Common myeloid progenitor, CD34-positive (primary cell): ENCODE results near the gene EIF3B.
"Not testable (repeated sequence)": the region's sequence is repeated elsewhere in the genome, so short reads cannot be mapped to it uniquely, and the experiment has no call there.

Experiments used
- CTCF ChIA-PET: fragments of 350-600 bp; sonication (Branson Sonifier 250); formaldehyde crosslinking; loops from one replicate; lab custom pipeline; 2021; ENCODE audit warnings: antibody characterized with exemption; lab: Charles Lee
- POLR2A ChIA-PET: fragments of 350-600 bp; sonication (Branson Sonifier 250); formaldehyde crosslinking; loops from one replicate; lab custom pipeline; 2021; ENCODE audit warnings: antibody characterized with exemption; lab: Charles Lee
- DNase-seq, 3 donors: peaks; one replicate each; pipeline versions ENCODE4 v3.0.0 to v3.0.0-alpha.2; 2013
- H3K27ac ChIP-seq, 2 experiments: 1 replicate in 1 of 2; 2 replicates in 1 of 2; pipeline ENCODE4 v1.7.0; 2013; ENCODE audit warnings: inconsistent platforms in 2 of 2, low read length in 2 of 2, mild to moderate bottlenecking in 2 of 2, low read depth in 1 of 2, moderate library complexity in 1 of 2; ENCODE audit not compliant: severe bottlenecking in 2 of 2, insufficient read depth in 1 of 2, poor library complexity in 1 of 2
- H3K27me3 ChIP-seq, 5 experiments: replicated peaks in 2 of 5; 1 replicate in 3 of 5; 2 replicates in 2 of 5; pipeline versions ENCODE4 v1.6.1 to v1.7.0; 2013; ENCODE audit warnings: low read length in 4 of 5, mild to moderate bottlenecking in 2 of 5, moderate library complexity in 2 of 5, inconsistent platforms in 1 of 5; ENCODE audit not compliant: insufficient read depth in 5 of 5, control insufficient read depth in 4 of 5
- H3K36me3 ChIP-seq, 4 experiments: 1 replicate in 2 of 4; 2 replicates in 2 of 4; pipeline versions ENCODE4 v1.6.1 to v1.7.0; 2013; ENCODE audit warnings: low read length in 3 of 4, control low read depth in 1 of 4, mild to moderate bottlenecking in 1 of 4; ENCODE audit not compliant: control insufficient read depth in 4 of 4, insufficient read depth in 4 of 4
- H3K4me1 ChIP-seq, 4 experiments: 1 replicate in 3 of 4; 2 replicates in 1 of 4; pipeline versions ENCODE4 v1.6.1 to v1.7.1; 2013; ENCODE audit warnings: low read length in 3 of 4, mild to moderate bottlenecking in 3 of 4, control low read depth in 1 of 4, inconsistent platforms in 1 of 4, moderate library complexity in 1 of 4; ENCODE audit not compliant: control insufficient read depth in 4 of 4, insufficient read depth in 4 of 4; ENCODE audit errors: control extremely low read depth in 1 of 4
- H3K4me3 ChIP-seq, 7 experiments: 1 replicate in 4 of 7; 2 replicates in 3 of 7; pipeline versions ENCODE4 v1.5.1 to v1.7.0; 2013; ENCODE audit warnings: mild to moderate bottlenecking in 7 of 7, low read length in 6 of 7, moderate library complexity in 6 of 7, inconsistent platforms in 2 of 7, low read depth in 2 of 7, control low read depth in 1 of 7; ENCODE audit not compliant: insufficient read depth in 4 of 7, control insufficient read depth in 1 of 7; ENCODE audit errors: extremely low read depth in 1 of 7
- H3K9me3 ChIP-seq, 5 experiments: 1 replicate in 4 of 5; 2 replicates in 1 of 5; pipeline versions ENCODE4 v1.6.1 to v1.7.1; 2013; ENCODE audit warnings: low read length in 4 of 5, mild to moderate bottlenecking in 2 of 5, inconsistent platforms in 1 of 5, low read depth in 1 of 5, moderate library complexity in 1 of 5; ENCODE audit not compliant: control insufficient read depth in 4 of 5, insufficient read depth in 2 of 5; ENCODE audit errors: control extremely low read depth in 1 of 5
- WGBS: methylation state at CpG from one replicate; pipeline ENCODE4 v1.1.5; 2013; ENCODE audit not compliant: insufficient coverage; 5-methylcytosine and 5-hydroxymethylcytosine counted together

EIF3B gene

GRCh38 chr7:2386964-2387669 lies 32.5 kb downstream of the EIF3B start:
- Histone ChIP-seq H3K4me3 (no peak overlapping the region), H3K27ac (no peak overlapping the region), H3K4me1 (peaks cover 0 to 30% (median 18%) of the 10 kb centered on the region in 4 experiments), H3K9me3 (no peaks in the 10 kb centered on the region), H3K36me3 (peaks cover 0 to 10% (median 6%) of the 10 kb centered on the region in 4 experiments), H3K27me3 (no peaks in the 10 kb centered on the region)
- ChIA-PET CTCF (interaction anchor here (0.8 to 3.6 kb wide), 7 partner anchors 12 to 82 kb away, joined by 3 to 26 read pairs (median 4); no protein-coding TSS in a partner anchor), POLR2A (no interaction called here)
- WGBS, result 94% methylated on average over 15 of the region's 17 CpGs
- DNase-seq, result no peak

- H3K4me3 ChIP-seq, result no peak overlapping the region
- H3K9me3 ChIP-seq, result no peaks in the 10 kb centered on the region
- 96% methylated on average over 28 of the region's 31 CpGs for WGBS
- H3K36me3 ChIP-seq, result peaks cover 0 to 5% (median 2%) of the 10 kb centered on the region in 4 experiments
- no peak overlapping the region for H3K27ac ChIP-seq
- POLR2A ChIA-PET, result no interaction called here
- no peaks in the 10 kb centered on the region for H3K27me3 ChIP-seq
- H3K4me1 ChIP-seq, result peaks cover 0 to 32% (median 22%) of the 10 kb centered on the region in 4 experiments
- no peak for DNase-seq
- CTCF ChIA-PET, result interaction anchor here (0.7 to 1.7 kb wide), 5 partner anchors 11 to 35 kb away, joined by 3 to 6 read pairs (median 3); no protein-coding TSS in a partner anchor
These were observed 33.4 kb downstream of the EIF3B start for GRCh38 chr7:2387897-2388636.

GRCh38 chr7:2388637-2388954 lies 34.0 kb downstream of the EIF3B start:
- H3K27me3 ChIP-seq, result no peaks in the 10 kb centered on the region
- peaks cover 0 to 5% (median 0%) of the 10 kb centered on the region in 4 experiments for H3K36me3 ChIP-seq
- H3K4me1 ChIP-seq, result peaks cover 2 to 35% (median 26%) of the 10 kb centered on the region in 4 experiments
- no peak for DNase-seq
- ChIA-PET CTCF (interaction anchor here (0.7 to 1.7 kb wide), 2 partner anchors 24 to 25 kb away, joined by 3 read pairs; no protein-coding TSS in a partner anchor), POLR2A (no interaction called here)
- WGBS, result 100% methylated on average over 4 of the region's 5 CpGs
- H3K4me3 ChIP-seq, result no peak overlapping the region
- H3K9me3 ChIP-seq, result no peaks in the 10 kb centered on the region
- no peak overlapping the region for H3K27ac ChIP-seq

- Histone ChIP-seq H3K4me3 (peak overlapping the region in 2 of 7 experiments; percentile 23 to 36), H3K4me1 (peaks cover 2 to 35% (median 25%) of the 10 kb centered on the region in 4 experiments)
- CTCF ChIA-PET, H3K36me3 ChIP-seq, H3K9me3 ChIP-seq, POLR2A ChIA-PET, H3K27me3 ChIP-seq, H3K27ac ChIP-seq: not testable (repeated sequence)
- WGBS, result 7% methylated on average over 11 of the region's 16 CpGs
- peak; percentile 42 to 74 (median 68) for DNase-seq
These were observed 35.6 kb downstream of the EIF3B start for GRCh38 chr7:2390020-2390816.

GRCh38 chr7:2393706-2394105 lies 39.1 kb downstream of the EIF3B start:
- 73% methylated on average over 11 of the region's 12 CpGs for WGBS
- POLR2A ChIA-PET, result interaction anchor here (1.0 kb wide), 1 partner anchor 28 kb away, joined by 3 read pairs; no protein-coding TSS in a partner anchor
- H3K36me3 ChIP-seq, result peaks cover 0 to 5% (median 0%) of the 10 kb centered on the region in 4 experiments
- H3K9me3 ChIP-seq, result no peaks in the 10 kb centered on the region
- H3K4me1 ChIP-seq, result peaks cover 2 to 34% (median 28%) of the 10 kb centered on the region in 4 experiments
- no peak overlapping the region for H3K4me3 ChIP-seq
- CTCF ChIA-PET, result interaction anchor here (1.0 to 2.0 kb wide), 4 partner anchors 10 to 28 kb away, joined by 3 to 8 read pairs (median 5); no protein-coding TSS in a partner anchor
- no peak for DNase-seq
- H3K27ac ChIP-seq, result no peak overlapping the region
- no peaks in the 10 kb centered on the region for H3K27me3 ChIP-seq

GRCh38 chr7:2394566-2395082 lies 40.0 kb downstream of the EIF3B start:
- ChIA-PET CTCF (interaction anchor here (1.6 to 2.3 kb wide), 3 partner anchors 10 to 29 kb away, joined by 5 to 8 read pairs (median 8); no protein-coding TSS in a partner anchor), POLR2A (interaction anchor here (0.6 kb wide), 1 partner anchor 8 kb away, joined by 3 read pairs; no protein-coding TSS in a partner anchor)
- Histone ChIP-seq H3K4me1 (peaks cover 2 to 43% (median 31%) of the 10 kb centered on the region in 4 experiments), H3K27ac (no peak overlapping the region), H3K9me3 (no peaks in the 10 kb centered on the region), H3K27me3 (no peaks in the 10 kb centered on the region), H3K4me3 (no peak overlapping the region), H3K36me3 (peaks cover 0 to 5% (median 0%) of the 10 kb centered on the region in 4 experiments)
- 99% methylated on average over 20 of the region's 21 CpGs for WGBS
- no peak for DNase-seq
